HG03442 (cell line): ENCODE measurements around the gene SH3D19.
"Not testable (repeated sequence)": the region's sequence is repeated elsewhere in the genome, so short reads cannot be mapped to it uniquely, and the experiment has no call there.

Experiments
- ATAC-seq: cut with Tn5 transposase; IDR thresholded peaks from one replicate; pipeline ENCODE4 v1.9.1; 2021; ENCODE audit warnings: mild to moderate bottlenecking, moderate library complexity; ENCODE audit not compliant: unreplicated experiment

Gene SH3D19

GRCh38 chr4:151236036-151236435 is 89.4 kb downstream of the SH3D19 start:
- ATAC-seq = no peak

GRCh38 chr4:151235373-151235772 is 90.0 kb downstream of the SH3D19 start:
- not testable (repeated sequence) for ATAC-seq

- ATAC-seq = no peak
These were observed 91.8 kb downstream of the SH3D19 start for GRCh38 chr4:151233600-151233999.

GRCh38 chr4:151231915-151232595 is 93.3 kb downstream of the SH3D19 start:
- no peak for ATAC-seq

- no peak for ATAC-seq
These were observed 97.0 kb downstream of the SH3D19 start for GRCh38 chr4:151228189-151229119.

GRCh38 chr4:151227731-151228130 is 97.7 kb downstream of the SH3D19 start:
- ATAC-seq = no peak

GRCh38 chr4:151227172-151227571 is 98.2 kb downstream of the SH3D19 start:
- ATAC-seq = no peak

GRCh38 chr4:151226004-151226932 is 99.1 kb downstream of the SH3D19 start:
- no peak for ATAC-seq

- ATAC-seq = no peak
These were observed 101.9 kb downstream of the SH3D19 start for GRCh38 chr4:151223465-151223864.

- ATAC-seq = no peak
These were observed 105.5 kb downstream of the SH3D19 start for GRCh38 chr4:151219948-151220347.

GRCh38 chr4:151219091-151219490 is 106.3 kb downstream of the SH3D19 start:
- ATAC-seq = no peak

- no peak for ATAC-seq
These were observed 107.1 kb downstream of the SH3D19 start for GRCh38 chr4:151218343-151218742.

- no peak for ATAC-seq
These were observed 108.1 kb downstream of the SH3D19 start for GRCh38 chr4:151217326-151217725.

GRCh38 chr4:151215295-151215694 is 110.1 kb downstream of the SH3D19 start:
- no peak for ATAC-seq

GRCh38 chr4:151207868-151208267 is 117.5 kb downstream of the SH3D19 start:
- no peak for ATAC-seq

GRCh38 chr4:151207186-151207585 is 118.2 kb downstream of the SH3D19 start:
- ATAC-seq = no peak

GRCh38 chr4:151206241-151207005 is 119.0 kb downstream of the SH3D19 start:
- ATAC-seq = no peak

GRCh38 chr4:151205722-151206121 is 119.7 kb downstream of the SH3D19 start:
- no peak for ATAC-seq

GRCh38 chr4:151204925-151205524 is 120.4 kb downstream of the SH3D19 start:
- no peak for ATAC-seq
